PC-3 (cell line): ENCODE measurements around the gene AP4S1. TPM values are rescaled to one million over a fixed set of nuclear protein-coding genes. Genes with fewer than 3 reads are reported as not detected.

Experiments used
- ATAC-seq: fragments of 200-7000 bp; cut with Tn5 transposase; 2 replicates; pipeline ENCODE4 v1.9.1; 2020; ENCODE audit warnings: mild to moderate bottlenecking, moderate library complexity
- BruUV-seq: library from RNA; stranded (reverse); fragments of 400-500 nt; replicated peaks from 2 replicates; lab custom pipeline; 2021; lab: Mats Ljungman, UMichigan
- CTCF ChIA-PET: fragments of 300-600 bp; sonication (Branson Sonifier 250); formaldehyde crosslinking; loops from one replicate; lab custom pipeline; 2022; ENCODE audit warnings: antibody characterized with exemption; lab: Charles Lee
- POLR2A ChIA-PET: fragments of 300-600 bp; sonication (Branson Sonifier 250); formaldehyde crosslinking; loops from one replicate; lab custom pipeline; 2022; ENCODE audit warnings: antibody characterized with exemption; ENCODE audit not compliant: unreplicated experiment; lab: Charles Lee
- DNase-seq: peaks from one replicate; pipeline ENCODE4 v3.0.0-alpha.2; 2015
- H2AFZ ChIP-seq: fragments of 300-600 bp; sonication (generic); 2 replicates; pipeline ENCODE4 v1.6.0; 2016; ENCODE audit warnings: antibody characterized with exemption, low read length
- H3F3A ChIP-seq: fragments of 300-600 bp; sonication (generic); one replicate; pipeline ENCODE4 v1.6.0; 2017; ENCODE audit warnings: antibody characterized with exemption, low read length, control low read depth, mild to moderate bottlenecking; ENCODE audit not compliant: unreplicated experiment
- H3K27ac ChIP-seq: fragments of 300-600 bp; sonication (generic); 2 replicates; pipeline ENCODE4 v1.5.1; 2016; ENCODE audit warnings: mild to moderate bottlenecking, low read length
- H3K27me3 ChIP-seq: fragments of 300-600 bp; sonication (generic); 2 replicates; pipeline ENCODE4 v1.6.1; 2016; ENCODE audit warnings: low read length, mixed read lengths
- H3K36me3 ChIP-seq: fragments of 300-600 bp; sonication (generic); 2 replicates; pipeline ENCODE4 v1.6.1; 2016; ENCODE audit warnings: low read depth, mixed run types, low read length, mixed read lengths
- H3K4me1 ChIP-seq: fragments of 300-600 bp; sonication (generic); 2 replicates; pipeline ENCODE4 v1.5.1; 2016; ENCODE audit warnings: low read length; ENCODE audit not compliant: insufficient read depth
- H3K4me2 ChIP-seq: fragments of 300-600 bp; sonication (generic); 2 replicates; pipeline ENCODE4 v1.6.0; 2016; ENCODE audit warnings: low read length
- H3K4me3 ChIP-seq: fragments of 300-600 bp; sonication (generic); 2 replicates; pipeline ENCODE4 v1.5.1; 2016; ENCODE audit warnings: mild to moderate bottlenecking, low read length, mixed read lengths
- H3K79me2 ChIP-seq: fragments of 300-600 bp; sonication (generic); 2 replicates; pipeline ENCODE4 v1.6.1; 2017; ENCODE audit warnings: low read length, mixed read lengths
- H3K9ac ChIP-seq: fragments of 300-600 bp; sonication (generic); 2 replicates; pipeline ENCODE4 v1.6.0; 2016; ENCODE audit warnings: mild to moderate bottlenecking, low read length
- H3K9me2 ChIP-seq: fragments of 300-600 bp; sonication (generic); replicated peaks from 2 replicates; pipeline ENCODE4 v1.6.1; 2016; ENCODE audit warnings: mixed run types, low read length, mixed read lengths
- H3K9me3 ChIP-seq: fragments of 300-600 bp; sonication (generic); 2 replicates; pipeline ENCODE4 v1.6.1; 2016; ENCODE audit warnings: low read length, mixed read lengths
- H4K20me1 ChIP-seq: fragments of 300-600 bp; sonication (generic); 2 replicates; pipeline ENCODE4 v1.6.1; 2016; ENCODE audit warnings: low read length, mixed read lengths
- CTCF ChIP-seq: fragments of 300-600 bp; sonication (generic); conservative IDR thresholded peaks from 2 replicates; pipeline ENCODE4 v1.5.1; 2017; ENCODE audit warnings: antibody characterized with exemption, low read depth, mild to moderate bottlenecking, low read length
- EZH2 ChIP-seq: fragments of 300-600 bp; sonication (generic); IDR thresholded peaks from one replicate; pipeline ENCODE4 v1.6.1; 2017; ENCODE audit warnings: antibody characterized with exemption, mild to moderate bottlenecking, low read length; ENCODE audit not compliant: unreplicated experiment
- EZH2phosphoT487 ChIP-seq: fragments of 300-600 bp; sonication (generic); IDR thresholded peaks from 2 replicates; pipeline ENCODE4 v1.6.1; 2018; ENCODE audit warnings: mild to moderate bottlenecking, antibody characterized with exemption, low read length, borderline replicate concordance
- intact Hi-C: fragments of 100-400 bp; cut with micrococcal nuclease; formaldehyde crosslinking; loops from 2 replicates; pipeline ENCODE4 v1.9.0; 2023
- total RNA-seq: library from RNA; depleted of rRNA; stranded (reverse); fragments of >200 nt; gene quantifications from 2 replicates; pipeline ENCODE4 v1.2.3, GENCODE V29; 2014

Gene AP4S1
- total RNA-seq, 1 experiment from 2014 or later, result 3.2 TPM

- H3K9me2 ChIP-seq, result no peaks in the 10 kb centered on the region
- 0 out of 2 replicates have a peak overlapping the region, but pooled peaks have one; percentile 21 for H2AFZ ChIP-seq
- H4K20me1 ChIP-seq, result no peaks in the 10 kb centered on the region
- peak overlapping the region; percentile 27; the same call in 1 of the 2 replicates for H3K9ac ChIP-seq
- no peaks in the 10 kb centered on the region for H3K9me3 ChIP-seq
- H3K27ac ChIP-seq, result peak overlapping the region; percentile 72
- BruUV-seq, result no TSS peak
- peak; percentile 82 for DNase-seq
- POLR2A ChIA-PET, result no interaction called here
- no peaks in the 10 kb centered on the region for H3K79me2 ChIP-seq
- H3K4me3 ChIP-seq, result peak overlapping the region; percentile 16
- TF ChIP-seq CTCF (no peak), EZH2phosphoT487 (no peak), EZH2 (no peak)
- H3K27me3 ChIP-seq, result no peaks in the 10 kb centered on the region
- CTCF ChIA-PET, result no interaction called here
- peak; percentile 86 for ATAC-seq
- intact Hi-C loops, result loop anchor here (1.0 kb wide), 1 partner anchor 54 kb away; the partner anchor contains the start of gene STRN3
- H3K4me2 ChIP-seq, result peak overlapping the region; percentile 71
- H3F3A ChIP-seq, result no peaks in the 10 kb centered on the region
- H3K4me1 ChIP-seq, result peaks cover 16% of the 10 kb centered on the region
- H3K36me3 ChIP-seq, result no peaks in the 10 kb centered on the region
Observed at GRCh38 chr14:31080056-31080455, 54.6 kb downstream of the AP4S1 start.

GRCh38 chr14:31080484-31080883 lies 55.0 kb downstream of the AP4S1 start:
- Histone ChIP-seq H3K27ac (peak overlapping the region; percentile 72), H3K4me3 (peak overlapping the region; percentile 16), H2AFZ (0 out of 2 replicates have a peak overlapping the region, but pooled peaks have one; percentile 21), H3K9me2 (no peaks in the 10 kb centered on the region), H3K9me3 (no peaks in the 10 kb centered on the region), H3K79me2 (no peaks in the 10 kb centered on the region), H3K27me3 (no peaks in the 10 kb centered on the region), H3K4me2 (peak overlapping the region; percentile 71), H3K4me1 (peaks cover 16% of the 10 kb centered on the region), H3K9ac (peak overlapping the region; percentile 27; the same call in 1 of the 2 replicates), H3K36me3 (no peaks in the 10 kb centered on the region), H3F3A (no peaks in the 10 kb centered on the region), H4K20me1 (no peaks in the 10 kb centered on the region)
- intact Hi-C loops, result loop anchor here (1.0 kb wide), 1 partner anchor 54 kb away; the partner anchor contains the start of gene STRN3
- no TSS peak for BruUV-seq
- no peak for TF ChIP-seq EZH2phosphoT487
- no peak for TF ChIP-seq CTCF
- no peak for TF ChIP-seq EZH2
- ChIA-PET POLR2A (no interaction called here), CTCF (no interaction called here)
- no peak; the same call in 1 of the 2 replicates for ATAC-seq
- no peak for DNase-seq

GRCh38 chr14:31083781-31084180 lies 58.3 kb downstream of the AP4S1 start:
- Histone ChIP-seq H3K27ac (no peak overlapping the region), H3K4me1 (peaks cover 16% of the 10 kb centered on the region), H3K27me3 (no peaks in the 10 kb centered on the region), H3K79me2 (no peaks in the 10 kb centered on the region), H3K9me2 (no peaks in the 10 kb centered on the region), H3F3A (no peaks in the 10 kb centered on the region), H2AFZ (no peak overlapping the region), H3K4me2 (no peak overlapping the region), H3K4me3 (no peak overlapping the region), H3K9ac (no peak overlapping the region), H3K9me3 (no peaks in the 10 kb centered on the region), H4K20me1 (no peaks in the 10 kb centered on the region), H3K36me3 (no peaks in the 10 kb centered on the region)
- CTCF ChIA-PET, result no interaction called here
- intact Hi-C loops, result no loop called here
- TF ChIP-seq EZH2, result no peak
- TF ChIP-seq CTCF, result no peak
- no peak for TF ChIP-seq EZH2phosphoT487
- DNase-seq (no peak), ATAC-seq (no peak)
- POLR2A ChIA-PET, result interaction anchor here (1.3 kb wide), 1 partner anchor 57 kb away, joined by 4 read pairs; no protein-coding TSS in a partner anchor
- no TSS peak for BruUV-seq
